ENCODE measurements around the gene CPNE1.

DNA sequence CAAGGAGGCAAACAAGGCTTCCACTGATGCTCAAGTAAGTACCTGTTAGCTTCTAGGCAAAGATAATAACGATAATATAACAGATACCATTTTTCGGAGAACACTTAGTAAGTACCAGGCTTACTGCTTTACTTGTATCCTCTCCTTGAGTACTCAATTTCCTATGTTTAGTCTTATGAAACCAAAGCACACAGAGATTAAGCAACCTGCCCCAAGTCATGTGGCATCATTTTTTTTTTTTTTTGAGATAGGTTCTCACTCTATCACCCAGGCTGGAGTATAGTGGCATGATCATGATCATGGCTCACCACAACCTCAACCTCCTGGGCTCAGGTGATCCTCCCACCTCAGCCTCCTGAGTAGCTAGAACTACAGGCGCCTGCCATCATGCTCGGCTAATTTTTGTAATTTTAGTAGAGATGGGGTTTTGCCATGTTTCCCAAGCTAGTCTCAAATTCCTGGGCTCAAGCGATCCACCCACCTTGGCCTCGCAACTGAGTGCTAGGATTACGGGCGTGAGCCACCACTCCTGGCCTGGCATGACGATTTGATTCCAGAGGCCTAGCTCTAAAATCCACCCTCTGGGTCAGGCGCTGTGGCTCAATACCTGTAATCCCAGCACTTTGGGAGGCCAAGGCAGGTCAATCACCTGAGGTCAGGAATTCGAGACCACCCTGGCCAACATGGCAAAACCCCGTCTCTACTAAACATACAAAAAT, 35.1 kb downstream of the CPNE1 start:
- TF ChIP-seq GATA3 (IDR thresholded peaks at IDR 0.05; ENCODE audit: low read depth, low read length) (no peak), GATA2 (IDR thresholded peaks at IDR 0.05; ENCODE audit: low read depth, low read length) (no peak)

All from SH-SY5Y (cell line).